ENCODE measurements around the gene TMEM201.
"Not testable (repeated sequence)": the region's sequence is repeated elsewhere in the genome, so short reads cannot be mapped to it uniquely, and the experiment has no call there.

The TMEM201 gene

DNA sequence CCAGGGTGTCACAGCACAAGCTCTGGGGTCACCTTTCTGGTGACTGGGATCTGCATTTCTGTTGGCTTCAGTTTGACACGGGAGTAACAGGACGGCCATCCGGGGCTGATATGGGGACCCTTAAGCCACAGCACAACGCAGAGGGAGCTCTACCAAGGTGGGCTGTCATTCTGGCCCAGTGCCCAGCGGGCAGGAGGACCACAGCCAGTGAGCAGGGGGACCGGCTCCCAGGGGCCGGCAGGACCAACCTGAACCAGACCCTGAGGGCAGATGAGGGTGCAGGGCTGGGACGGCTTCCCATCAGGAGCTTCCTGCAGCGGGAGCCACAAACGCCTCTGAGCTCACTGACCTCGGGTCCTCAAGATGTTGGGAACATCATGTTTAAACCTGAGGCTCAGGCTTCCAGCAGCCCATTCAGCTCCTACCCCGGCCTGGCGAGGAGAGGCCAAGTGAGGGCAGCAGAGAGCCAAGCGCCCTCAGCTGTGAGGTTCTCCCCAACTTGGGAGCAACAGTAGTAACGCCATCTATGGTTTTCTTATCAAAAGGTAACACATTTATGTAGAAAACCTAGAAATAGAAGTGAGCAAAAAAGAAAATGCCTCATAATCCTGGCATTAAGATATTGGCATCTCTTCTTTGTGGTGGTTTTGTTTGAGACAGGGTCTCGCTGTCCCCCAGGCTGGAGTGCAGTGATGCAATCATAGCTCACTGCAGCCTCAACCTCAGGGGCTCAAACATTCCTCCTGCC, 26.8 kb downstream of the TMEM201 start:
- no peaks in the 10 kb centered on the region for H3K27me3 ChIP-seq (ENCODE audit: insufficient read depth, poor library complexity, severe bottlenecking)
- TF ChIP-seq, protein P1, sequence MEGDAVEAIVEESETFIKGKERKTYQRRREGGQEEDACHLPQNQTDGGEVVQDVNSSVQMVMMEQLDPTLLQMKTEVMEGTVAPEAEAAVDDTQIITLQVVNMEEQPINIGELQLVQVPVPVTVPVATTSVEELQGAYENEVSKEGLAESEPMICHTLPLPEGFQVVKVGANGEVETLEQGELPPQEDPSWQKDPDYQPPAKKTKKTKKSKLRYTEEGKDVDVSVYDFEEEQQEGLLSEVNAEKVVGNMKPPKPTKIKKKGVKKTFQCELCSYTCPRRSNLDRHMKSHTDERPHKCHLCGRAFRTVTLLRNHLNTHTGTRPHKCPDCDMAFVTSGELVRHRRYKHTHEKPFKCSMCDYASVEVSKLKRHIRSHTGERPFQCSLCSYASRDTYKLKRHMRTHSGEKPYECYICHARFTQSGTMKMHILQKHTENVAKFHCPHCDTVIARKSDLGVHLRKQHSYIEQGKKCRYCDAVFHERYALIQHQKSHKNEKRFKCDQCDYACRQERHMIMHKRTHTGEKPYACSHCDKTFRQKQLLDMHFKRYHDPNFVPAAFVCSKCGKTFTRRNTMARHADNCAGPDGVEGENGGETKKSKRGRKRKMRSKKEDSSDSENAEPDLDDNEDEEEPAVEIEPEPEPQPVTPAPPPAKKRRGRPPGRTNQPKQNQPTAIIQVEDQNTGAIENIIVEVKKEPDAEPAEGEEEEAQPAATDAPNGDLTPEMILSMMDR (IDR thresholded peaks at IDR 0.05; ENCODE audit: poor library complexity, severe bottlenecking) = peak; percentile 73
- peaks cover 4% of the 10 kb centered on the region; the same call in 1 of the 2 replicates for H3K36me3 ChIP-seq (ENCODE audit: low read depth)
- H3K4me3 ChIP-seq (ENCODE audit: severe bottlenecking) = no peak overlapping the region
- no peaks in the 10 kb centered on the region for H3K4me1 ChIP-seq (ENCODE audit: insufficient read depth, poor library complexity, severe bottlenecking)
- DNase-seq (ENCODE audit: low spot score) = peak; percentile 63
- no peaks in the 10 kb centered on the region for H3K9me3 ChIP-seq (ENCODE audit: severe bottlenecking)
- no peak overlapping the region for H3K27ac ChIP-seq (ENCODE audit: poor library complexity, severe bottlenecking)
- peak; percentile 75 for ATAC-seq (ENCODE audit: low read depth)

DNA sequence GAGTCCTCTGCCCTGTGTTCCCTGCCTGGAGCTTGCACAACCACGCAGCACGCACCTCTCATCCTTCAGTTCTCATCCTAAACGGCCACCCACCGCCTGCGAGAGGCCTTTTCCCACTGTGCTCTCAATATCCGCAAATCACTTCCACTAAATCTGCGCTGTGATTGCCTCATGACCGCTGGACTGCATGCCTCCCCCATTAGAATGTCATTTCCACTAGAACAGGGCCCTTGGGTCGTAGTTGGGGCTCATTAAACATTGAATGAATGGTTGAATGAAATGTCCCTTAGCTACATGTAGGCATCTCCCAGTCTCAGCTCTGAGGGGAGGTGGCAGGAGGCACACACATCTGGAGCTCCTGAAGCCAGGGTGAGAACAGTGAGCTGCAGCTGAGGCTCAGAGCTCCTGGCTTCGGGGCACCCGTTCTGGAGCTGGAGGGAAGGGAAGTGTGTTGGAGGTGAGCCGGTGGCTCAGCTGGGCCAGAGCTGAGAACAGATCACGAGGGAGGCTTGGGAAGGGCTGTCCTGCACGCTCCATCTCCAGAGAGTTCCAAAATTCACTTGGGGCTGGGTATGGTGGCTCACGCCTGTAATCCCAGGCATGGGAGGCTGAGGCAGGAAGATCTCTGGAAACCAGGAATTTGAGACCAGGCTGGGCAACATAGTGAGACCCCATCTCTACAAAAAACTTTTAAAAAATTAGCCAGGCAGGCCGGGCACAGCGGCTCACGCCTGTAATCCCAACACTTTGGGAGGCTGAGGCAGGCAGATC, 30.4 kb downstream of the TMEM201 start:
- TF ChIP-seq, protein P1 (IDR thresholded peaks at IDR 0.05; ENCODE audit: poor library complexity, severe bottlenecking) = no peak
- ATAC-seq (ENCODE audit: low read depth) = no peak

DNA sequence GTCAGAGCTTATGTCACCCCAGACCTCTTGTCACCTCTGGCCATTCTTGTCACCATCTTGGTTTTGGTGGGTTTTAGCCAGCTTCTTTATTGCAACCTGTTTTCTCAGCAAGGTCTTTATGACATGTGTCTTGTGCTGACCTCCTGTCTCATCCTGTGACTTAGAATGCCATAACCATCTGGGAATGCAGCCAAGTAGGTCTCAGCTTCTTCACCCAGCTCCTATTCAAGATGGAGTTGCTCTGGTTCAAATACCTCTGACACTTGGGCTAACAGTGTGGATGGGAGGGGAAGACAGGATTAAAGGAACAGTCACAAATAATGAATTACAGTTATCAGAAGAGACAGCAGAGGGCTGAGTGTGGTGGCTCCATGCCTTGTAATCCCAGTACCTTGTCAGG, 32.3 kb downstream of the TMEM201 start:
- ATAC-seq (ENCODE audit: low read depth) (no peak), DNase-seq (ENCODE audit: low spot score) (no peak)
- Histone ChIP-seq H3K4me3 (ENCODE audit: severe bottlenecking) (no peak overlapping the region), H3K9me3 (ENCODE audit: severe bottlenecking) (no peaks in the 10 kb centered on the region), H3K27ac (ENCODE audit: poor library complexity, severe bottlenecking) (no peak overlapping the region), H3K27me3 (ENCODE audit: insufficient read depth, poor library complexity, severe bottlenecking) (no peaks in the 10 kb centered on the region), H3K4me1 (ENCODE audit: insufficient read depth, poor library complexity, severe bottlenecking) (no peaks in the 10 kb centered on the region), H3K36me3 (ENCODE audit: low read depth) (no peaks in the 10 kb centered on the region)
- TF ChIP-seq, protein P1 (IDR thresholded peaks at IDR 0.05; ENCODE audit: poor library complexity, severe bottlenecking) = no peak

More for the DNA sequence above, 30.4 kb downstream of the TMEM201 start:
- no peaks in the 10 kb centered on the region for H3K4me1 ChIP-seq (ENCODE audit: insufficient read depth, poor library complexity, severe bottlenecking)
- H3K36me3 ChIP-seq (ENCODE audit: low read depth) = no peaks in the 10 kb centered on the region
- no peaks in the 10 kb centered on the region for H3K9me3 ChIP-seq (ENCODE audit: severe bottlenecking)
- no peak overlapping the region for H3K4me3 ChIP-seq (ENCODE audit: severe bottlenecking)
- H3K27me3 ChIP-seq (ENCODE audit: insufficient read depth, poor library complexity, severe bottlenecking) = no peaks in the 10 kb centered on the region
- H3K27ac ChIP-seq (ENCODE audit: poor library complexity, severe bottlenecking) = no peak overlapping the region
- DNase-seq (ENCODE audit: low spot score) = no peak

DNA sequence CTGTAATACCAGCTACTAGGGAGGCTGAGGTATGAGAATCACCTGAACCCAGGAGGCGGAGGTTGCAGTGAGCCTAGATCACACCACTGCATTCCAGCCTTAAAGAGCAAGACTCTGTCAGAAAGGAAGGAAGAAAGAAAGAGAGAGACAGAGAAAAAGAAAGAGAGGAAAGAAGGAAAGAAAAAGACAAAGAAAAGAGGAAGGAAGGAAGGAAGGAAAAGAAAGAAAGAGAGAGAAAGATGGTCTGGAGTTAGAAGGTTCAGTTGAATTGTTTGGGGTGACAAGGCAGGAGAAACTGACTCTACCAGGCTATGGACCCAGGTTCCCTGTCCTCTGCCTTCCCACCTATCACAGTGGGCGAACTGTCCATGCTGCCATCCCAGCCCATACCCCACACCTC, 35.4 kb downstream of the TMEM201 start:
- TF ChIP-seq, protein P1 (IDR thresholded peaks at IDR 0.05; ENCODE audit: poor library complexity, severe bottlenecking) = no peak
- ATAC-seq (ENCODE audit: low read depth) (no peak), DNase-seq (ENCODE audit: low spot score) (no peak)
- Histone ChIP-seq H3K27me3 (ENCODE audit: insufficient read depth, poor library complexity, severe bottlenecking) (no peaks in the 10 kb centered on the region), H3K27ac (ENCODE audit: poor library complexity, severe bottlenecking) (no peak overlapping the region), H3K9me3 (ENCODE audit: severe bottlenecking) (no peaks in the 10 kb centered on the region), H3K36me3 (ENCODE audit: low read depth) (no peaks in the 10 kb centered on the region), H3K4me3 (ENCODE audit: severe bottlenecking) (no peak overlapping the region), H3K4me1 (ENCODE audit: insufficient read depth, poor library complexity, severe bottlenecking) (no peaks in the 10 kb centered on the region)

DNA sequence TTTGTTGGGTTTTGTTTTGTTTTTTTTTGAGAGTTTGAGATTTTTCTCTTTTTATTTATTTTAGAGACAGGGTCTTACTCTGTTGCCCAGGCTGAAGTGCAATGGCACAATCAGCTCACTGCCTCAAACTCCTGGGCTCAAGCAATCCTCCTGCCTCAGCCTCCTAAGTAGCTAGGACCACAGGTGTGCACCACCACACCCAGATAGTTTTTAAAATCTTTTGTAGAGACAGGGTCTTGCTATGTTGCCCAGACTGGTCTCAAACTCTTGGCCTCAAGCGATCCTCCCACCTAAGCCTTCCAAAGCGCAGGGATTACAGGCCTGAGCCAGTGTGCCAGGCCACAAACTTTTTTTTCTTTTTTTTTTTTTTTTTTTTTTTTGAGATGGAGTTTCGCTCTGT, 36.3 kb downstream of the TMEM201 start:
- H3K4me3 ChIP-seq (ENCODE audit: severe bottlenecking); ATAC-seq (ENCODE audit: low read depth); H3K27ac ChIP-seq (ENCODE audit: poor library complexity, severe bottlenecking); DNase-seq (ENCODE audit: low spot score); H3K36me3 ChIP-seq (ENCODE audit: low read depth); H3K27me3 ChIP-seq (ENCODE audit: insufficient read depth, poor library complexity, severe bottlenecking); H3K9me3 ChIP-seq (ENCODE audit: severe bottlenecking); H3K4me1 ChIP-seq (ENCODE audit: insufficient read depth, poor library complexity, severe bottlenecking): not testable (repeated sequence)

Measured in RWPE2 (cell line).